Thymus (tissue), 11 donors: Measurements from ENCODE around the gene TTC34. TPM values are rescaled to one million over a fixed set of nuclear protein-coding genes. Genes with fewer than 3 reads are reported as not detected.

Experiments used
- DNase-seq, 9 donors: peaks; one replicate each; pipeline ENCODE4 v3.0.0-alpha.2; 2013; ENCODE audit warnings: low spot score in 9 of 9, low read depth in 6 of 9, missing footprints in 1 of 9
- H3K27ac ChIP-seq, 2 donors: one replicate each; pipeline ENCODE4 v1.5.1; 2013; ENCODE audit warnings: control low read depth in 1 of 2, low read depth in 1 of 2, low read length in 1 of 2, mild to moderate bottlenecking in 1 of 2, moderate library complexity in 1 of 2
- H3K27me3 ChIP-seq, 2 donors: one replicate each; pipeline ENCODE4 v1.5.1; 2013; ENCODE audit warnings: low read length in 1 of 2; ENCODE audit not compliant: control insufficient read depth in 2 of 2, insufficient read depth in 1 of 2
- H3K36me3 ChIP-seq, 2 donors: one replicate each; pipeline ENCODE4 v1.5.1; 2013; ENCODE audit warnings: low read length in 1 of 2, mild to moderate bottlenecking in 1 of 2, moderate library complexity in 1 of 2; ENCODE audit not compliant: control insufficient read depth in 2 of 2, insufficient read depth in 2 of 2
- H3K4me1 ChIP-seq, 2 donors: one replicate each; pipeline ENCODE4 v1.5.1; 2013; ENCODE audit warnings: low read length in 2 of 2; ENCODE audit not compliant: control insufficient read depth in 2 of 2, insufficient read depth in 2 of 2
- H3K4me3 ChIP-seq, 2 donors: one replicate each; pipeline ENCODE4 v1.5.1; 2013; ENCODE audit warnings: low read length in 2 of 2, control low read depth in 1 of 2, mild to moderate bottlenecking in 1 of 2
- H3K9me3 ChIP-seq, 2 donors: one replicate each; pipeline ENCODE4 v1.5.1; 2013; ENCODE audit warnings: low read length in 1 of 2, mild to moderate bottlenecking in 1 of 2; ENCODE audit not compliant: control insufficient read depth in 2 of 2, insufficient read depth in 1 of 2
- WGBS: extraction: QIAGEN DNeasy Blood & Tissue Kit; methylation state at CpG from one replicate; pipeline ENCODE4 v1.1.7; 2013; 5-methylcytosine and 5-hydroxymethylcytosine counted together
- polyA plus RNA-seq: library from polyadenylated mRNA; stranded (reverse); fragments of 200-250 nt; gene quantifications from one replicate; pipeline ENCODE4 v1.2.3, GENCODE V29; 2013
- total RNA-seq: library from RNA; stranded (reverse); fragments of 120-200 nt; gene quantifications from one replicate; pipeline ENCODE4 v1.2.4, GENCODE V29; 2013
- donor health status: healthy.

The TTC34 gene
- total and polyA plus RNA-seq, 2 donors: 0.09 to 0.34 TPM

GRCh38 chr1:2610036-2610959 lies 191.2 kb downstream of the TTC34 start:
- H3K27me3 ChIP-seq: peaks cover 0 to 9% of the 10 kb centered on the region in 2 donors
- H3K4me1 ChIP-seq: no peaks in the 10 kb centered on the region
- H3K4me3 ChIP-seq: no peak overlapping the region
- DNase-seq: no peak
- H3K9me3 ChIP-seq: no peaks in the 10 kb centered on the region
- WGBS: 89% methylated on average over 21 of the region's 21 CpGs
- H3K27ac ChIP-seq: no peak overlapping the region
- no peaks in the 10 kb centered on the region for H3K36me3 ChIP-seq

DNA sequence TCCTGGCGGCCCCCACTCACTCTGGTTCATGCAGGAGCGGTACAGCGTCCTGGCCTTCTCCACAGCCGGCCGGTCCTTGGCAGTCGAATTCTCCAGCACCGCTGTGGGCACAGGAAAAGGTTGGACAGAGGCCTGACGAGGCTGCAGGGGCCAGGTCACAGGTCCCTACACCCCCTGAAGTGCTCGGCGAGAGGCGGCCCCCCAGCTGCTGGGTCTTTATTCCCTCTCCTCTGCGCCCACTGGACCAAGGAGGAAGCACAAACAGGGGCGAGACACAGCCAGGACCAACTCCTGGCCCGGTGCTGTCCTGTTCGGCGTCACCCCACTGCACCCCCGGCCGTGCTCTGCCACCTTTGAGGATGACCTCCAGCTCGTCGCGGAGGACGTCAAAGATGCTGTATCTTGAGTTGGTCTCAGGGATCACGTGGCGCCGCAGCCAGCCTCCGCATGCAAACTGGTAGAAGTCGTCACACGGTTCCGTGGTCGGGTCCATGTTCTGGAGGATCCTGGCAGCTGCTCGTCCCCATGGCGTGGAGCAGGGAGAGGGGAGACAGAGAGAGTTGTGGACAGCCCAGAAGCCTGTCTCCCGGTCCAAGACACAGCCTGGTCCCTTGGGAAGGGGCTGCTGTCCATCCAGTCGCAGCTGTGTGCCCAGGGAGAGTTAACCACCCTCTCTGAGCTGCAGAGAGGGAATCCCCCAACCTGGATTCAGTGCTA lies 192.0 kb downstream of the TTC34 start:
- no peak for DNase-seq
- Histone ChIP-seq H3K9me3 (no peaks in the 10 kb centered on the region), H3K4me3 (no peak overlapping the region), H3K27ac (no peak overlapping the region), H3K4me1 (no peaks in the 10 kb centered on the region), H3K36me3 (no peaks in the 10 kb centered on the region), H3K27me3 (peaks cover 0 to 9% of the 10 kb centered on the region in 2 donors)
- 93% methylated on average over 34 of the region's 34 CpGs for WGBS

- no peaks in the 10 kb centered on the region for H3K4me1 ChIP-seq
- no peak overlapping the region for H3K4me3 ChIP-seq
- WGBS: 88% methylated on average over 13 of the region's 13 CpGs
- H3K27ac ChIP-seq: no peak overlapping the region
- no peaks in the 10 kb centered on the region for H3K9me3 ChIP-seq
- peaks cover 0 to 9% of the 10 kb centered on the region in 2 donors for H3K27me3 ChIP-seq
- no peak for DNase-seq
- no peaks in the 10 kb centered on the region for H3K36me3 ChIP-seq
Observed at GRCh38 chr1:2607641-2608091, 193.8 kb downstream of the TTC34 start.

DNA sequence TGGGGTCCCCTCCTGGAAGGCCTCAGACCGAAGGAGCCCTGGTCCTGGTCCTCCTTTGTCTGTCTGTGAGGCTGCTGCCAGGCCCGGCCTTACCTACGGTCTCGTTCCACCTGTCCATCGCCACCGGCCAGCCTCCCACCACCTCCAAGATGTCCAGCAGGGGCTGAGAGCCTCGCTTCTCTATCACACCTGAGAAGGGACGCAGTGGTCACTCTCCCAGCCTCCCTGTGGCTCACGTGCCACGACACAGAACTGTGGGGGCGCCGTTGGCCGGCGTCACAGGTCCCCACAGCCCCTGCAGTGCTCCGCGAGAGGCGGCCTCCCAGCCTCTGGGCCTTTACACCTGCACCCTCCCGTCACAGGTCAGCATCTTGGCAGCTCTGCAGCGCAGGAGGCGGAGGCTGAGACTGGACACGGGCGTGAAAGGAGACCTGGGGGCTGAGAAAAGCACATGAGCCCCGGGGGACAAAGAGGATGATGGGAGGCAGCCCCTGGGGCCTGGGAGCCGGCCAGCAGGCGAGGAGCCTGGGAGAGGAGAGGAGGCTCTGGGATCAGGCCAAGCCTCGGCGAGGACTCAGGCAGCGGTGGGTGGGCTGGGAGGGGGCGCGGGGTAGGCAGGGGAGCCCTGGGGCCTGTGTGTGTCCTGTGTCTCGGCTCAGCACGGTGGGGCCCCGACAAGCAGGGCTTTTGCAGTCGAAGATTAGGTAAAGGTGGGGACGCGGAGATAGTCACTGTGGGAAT lies 194.4 kb downstream of the TTC34 start:
- H3K36me3 ChIP-seq: no peaks in the 10 kb centered on the region
- no peak overlapping the region for H3K27ac ChIP-seq
- H3K27me3 ChIP-seq: peaks cover 0 to 9% of the 10 kb centered on the region in 2 donors
- no peaks in the 10 kb centered on the region for H3K4me1 ChIP-seq
- no peak overlapping the region for H3K4me3 ChIP-seq
- H3K9me3 ChIP-seq: no peaks in the 10 kb centered on the region
- DNase-seq: no peak
- 94% methylated on average over 36 of the region's 36 CpGs for WGBS

- 89% methylated on average over 15 of the region's 15 CpGs for WGBS
- H3K27ac ChIP-seq: no peak overlapping the region
- H3K36me3 ChIP-seq: no peaks in the 10 kb centered on the region
- H3K9me3 ChIP-seq: no peaks in the 10 kb centered on the region
- H3K4me1 ChIP-seq: no peaks in the 10 kb centered on the region
- DNase-seq: no peak
- no peak overlapping the region for H3K4me3 ChIP-seq
- H3K27me3 ChIP-seq: peaks cover 0 to 9% of the 10 kb centered on the region in 2 donors
Observed at GRCh38 chr1:2606396-2606880, 195.1 kb downstream of the TTC34 start.

- Histone ChIP-seq H3K27ac (no peak overlapping the region), H3K4me1 (no peaks in the 10 kb centered on the region), H3K9me3 (no peaks in the 10 kb centered on the region), H3K4me3 (no peak overlapping the region), H3K27me3 (peaks cover 0 to 4% of the 10 kb centered on the region in 2 donors), H3K36me3 (no peaks in the 10 kb centered on the region)
- 96% methylated on average over 48 of the region's 48 CpGs for WGBS
- DNase-seq: no peak
Observed at GRCh38 chr1:2605509-2606395, 195.7 kb downstream of the TTC34 start.

DNA sequence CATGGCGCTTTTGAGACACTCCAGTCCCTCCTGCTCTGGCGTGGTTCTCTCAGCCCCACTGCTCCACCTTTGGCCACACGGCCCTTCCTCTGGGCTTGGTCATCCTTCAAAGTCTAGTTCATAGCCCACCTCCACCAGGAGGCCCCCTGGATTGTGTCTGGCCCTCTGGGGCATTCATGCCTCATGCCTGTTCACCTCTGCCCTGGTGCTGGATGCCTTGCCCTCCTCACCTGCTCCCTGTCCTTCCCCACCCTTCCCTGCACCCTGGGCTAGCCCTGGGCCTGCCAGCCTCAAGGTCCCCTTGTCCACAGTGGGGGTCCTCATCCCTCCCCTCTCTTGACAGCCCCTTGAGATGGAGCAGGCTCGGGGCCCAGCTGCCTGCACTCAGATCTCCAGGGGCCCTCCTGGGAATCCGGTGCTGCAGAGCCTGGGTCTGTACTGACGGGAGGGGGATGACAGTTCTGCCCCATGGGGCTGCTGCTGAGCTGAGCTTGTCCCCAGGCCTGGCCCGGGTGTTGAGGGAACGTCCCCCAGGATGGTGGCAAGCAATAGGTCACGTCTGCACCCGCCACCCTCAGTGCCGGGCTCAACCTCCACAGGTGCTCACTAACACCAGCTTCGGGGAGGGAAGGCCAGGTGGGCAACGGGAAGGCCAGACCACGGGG lies 196.5 kb downstream of the TTC34 start:
- Histone ChIP-seq H3K36me3 (no peaks in the 10 kb centered on the region), H3K9me3 (no peaks in the 10 kb centered on the region), H3K4me1 (no peaks in the 10 kb centered on the region), H3K27ac (no peak overlapping the region), H3K4me3 (no peak overlapping the region), H3K27me3 (peaks cover 0 to 2% of the 10 kb centered on the region in 2 donors)
- 93% methylated on average over 14 of the region's 14 CpGs for WGBS
- DNase-seq: no peak
